Breast epithelium (tissue), 4 donors: Measurements from ENCODE around the gene NRXN3. TPM values are rescaled to one million over a fixed set of nuclear protein-coding genes. Genes with fewer than 3 reads are reported as not detected.

Experiments used
- DNase-seq, 2 donors: peaks; one replicate each; pipeline ENCODE4 v3.0.0-alpha.2; 2019; ENCODE audit warnings: low spot score in 2 of 2
- H3K27ac ChIP-seq, 2 donors: fragments of 200-600 bp; sonication (generic) in 1 of 2; one replicate each; pipeline ENCODE4 v1.5.1; 2016 to 2019; ENCODE audit warnings: mild to moderate bottlenecking in 1 of 2
- H3K27me3 ChIP-seq, 2 donors: fragments of 200-600 bp; sonication (generic) in 1 of 2; one replicate each; pipeline versions ENCODE4 v1.5.1 to v1.6.0; 2017 to 2019; ENCODE audit warnings: control low read depth in 1 of 2, mild to moderate bottlenecking in 1 of 2
- H3K36me3 ChIP-seq: fragments of 200-600 bp; one replicate; pipeline ENCODE4 v1.5.1; 2019
- H3K4me1 ChIP-seq, 2 donors: fragments of 200-600 bp; sonication (generic); one replicate each; pipeline ENCODE4 v1.5.1; 2016 to 2019; ENCODE audit warnings: control low read depth in 1 of 2
- H3K4me3 ChIP-seq, 3 donors: fragments of 200-600 bp; sonication (generic); 1 replicate in 2 of 3; 2 replicates in 1 of 3; pipeline ENCODE4 v1.5.1; 2016 to 2019; ENCODE audit warnings: mild to moderate bottlenecking in 3 of 3, moderate library complexity in 2 of 3
- H3K9me3 ChIP-seq, 2 donors: fragments of 200-600 bp; sonication (generic) in 1 of 2; one replicate each; pipeline ENCODE4 v1.5.1; 2016 to 2019; ENCODE audit warnings: control low read depth in 1 of 2
- POLR2A ChIP-seq: fragments of 450-650 bp; IDR thresholded peaks from one replicate; pipeline ENCODE4 v1.6.1; 2016; ENCODE audit warnings: antibody characterized with exemption, mild to moderate bottlenecking, moderate library complexity
- POLR2AphosphoS5 ChIP-seq, 3 donors: sonication (generic); formaldehyde crosslinking; IDR thresholded peaks; one replicate each; pipeline ENCODE4 v1.6.1; 2017; ENCODE audit warnings: antibody characterized with exemption in 3 of 3
- intact Hi-C: fragments of 100-400 bp; cut with DNase I; formaldehyde crosslinking; loops from one replicate; pipeline ENCODE4 v1.15.1; 2023; ENCODE audit warnings: low total_unique reads
- total RNA-seq, 3 donors: library from RNA; depleted of rRNA; stranded (reverse); fragments of >200 nt; gene quantifications; one replicate each; pipeline ENCODE4 v1.1.0, GENCODE V29; 2016
- TF ChIP-seq, protein P1 (sequence below), 3 donors: fragments of 450-650 bp; IDR thresholded peaks; one replicate each; pipeline ENCODE4 v1.5.1; 2016 to 2017; ENCODE audit warnings: antibody characterized with exemption in 3 of 3, mild to moderate bottlenecking in 3 of 3, moderate library complexity in 3 of 3

The NRXN3 gene
- total RNA-seq, 3 donors from 2014 or later, result 2.9 to 3.6 (median 3.5) TPM

DNA sequence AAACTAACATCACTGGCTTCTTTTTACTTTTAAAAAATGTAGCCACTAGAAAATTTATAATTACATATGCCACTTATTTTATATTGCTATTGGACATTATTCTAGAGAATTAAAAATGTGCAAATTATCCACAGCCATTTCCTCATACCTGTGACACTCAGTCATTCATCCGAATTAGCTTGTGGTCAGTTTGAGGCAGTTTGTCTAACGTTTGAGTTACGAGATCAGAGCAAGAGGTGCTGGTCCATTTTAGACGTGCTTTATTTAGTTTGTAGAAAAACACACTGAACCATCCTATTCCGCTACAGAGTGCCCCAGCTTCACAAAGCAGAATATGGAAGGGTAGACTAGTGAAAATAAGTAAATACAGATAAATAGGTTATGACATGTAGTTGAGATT is 513.0 kb downstream of the NRXN3 start:
- DNase-seq, result no peak
- Histone ChIP-seq H3K27ac (no peak overlapping the region), H3K4me3 (no peak overlapping the region), H3K27me3 (no peaks in the 10 kb centered on the region), H3K36me3 (no peaks in the 10 kb centered on the region), H3K9me3 (no peaks in the 10 kb centered on the region), H3K4me1 (no peaks in the 10 kb centered on the region)
- intact Hi-C loops, result no loop called here
- TF ChIP-seq, protein P1, sequence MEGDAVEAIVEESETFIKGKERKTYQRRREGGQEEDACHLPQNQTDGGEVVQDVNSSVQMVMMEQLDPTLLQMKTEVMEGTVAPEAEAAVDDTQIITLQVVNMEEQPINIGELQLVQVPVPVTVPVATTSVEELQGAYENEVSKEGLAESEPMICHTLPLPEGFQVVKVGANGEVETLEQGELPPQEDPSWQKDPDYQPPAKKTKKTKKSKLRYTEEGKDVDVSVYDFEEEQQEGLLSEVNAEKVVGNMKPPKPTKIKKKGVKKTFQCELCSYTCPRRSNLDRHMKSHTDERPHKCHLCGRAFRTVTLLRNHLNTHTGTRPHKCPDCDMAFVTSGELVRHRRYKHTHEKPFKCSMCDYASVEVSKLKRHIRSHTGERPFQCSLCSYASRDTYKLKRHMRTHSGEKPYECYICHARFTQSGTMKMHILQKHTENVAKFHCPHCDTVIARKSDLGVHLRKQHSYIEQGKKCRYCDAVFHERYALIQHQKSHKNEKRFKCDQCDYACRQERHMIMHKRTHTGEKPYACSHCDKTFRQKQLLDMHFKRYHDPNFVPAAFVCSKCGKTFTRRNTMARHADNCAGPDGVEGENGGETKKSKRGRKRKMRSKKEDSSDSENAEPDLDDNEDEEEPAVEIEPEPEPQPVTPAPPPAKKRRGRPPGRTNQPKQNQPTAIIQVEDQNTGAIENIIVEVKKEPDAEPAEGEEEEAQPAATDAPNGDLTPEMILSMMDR (IDR thresholded peaks at IDR 0.05), result no peak
- TF ChIP-seq POLR2A (no peak), POLR2AphosphoS5 (IDR thresholded peaks at IDR 0.05) (no peak)

- Histone ChIP-seq H3K4me3 (no peak overlapping the region), H3K9me3 (no peaks in the 10 kb centered on the region), H3K4me1 (no peaks in the 10 kb centered on the region), H3K27me3 (no peaks in the 10 kb centered on the region), H3K36me3 (no peaks in the 10 kb centered on the region), H3K27ac (no peak overlapping the region)
- TF ChIP-seq, protein P1 (IDR thresholded peaks at IDR 0.05), result no peak
- no peak for TF ChIP-seq POLR2AphosphoS5 (IDR thresholded peaks at IDR 0.05)
- TF ChIP-seq POLR2A, result no peak
- intact Hi-C loops, result no loop called here
- no peak for DNase-seq
Measured at GRCh38 chr14:78683981-78684380, 513.8 kb downstream of the NRXN3 start.

DNA sequence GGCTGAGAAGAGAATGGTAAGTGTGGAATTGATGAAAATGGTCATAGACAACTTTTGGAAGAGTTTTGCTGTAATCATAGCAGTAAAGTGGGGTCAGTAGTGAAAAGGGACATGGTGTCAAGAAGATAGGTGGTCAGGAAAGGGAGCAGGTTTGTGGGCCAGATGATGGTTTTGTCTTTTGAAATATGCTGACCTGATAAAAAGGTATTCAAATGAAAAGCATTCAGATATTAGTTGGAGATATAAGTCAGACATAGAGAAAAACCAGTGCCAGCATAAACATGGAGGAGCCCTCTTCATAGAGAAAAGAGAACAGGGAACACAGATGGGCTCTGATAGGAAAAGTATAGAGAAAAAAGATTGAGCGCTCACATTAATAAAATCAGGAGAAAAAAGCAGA is 518.3 kb downstream of the NRXN3 start:
- TF ChIP-seq POLR2A, result no peak
- TF ChIP-seq, protein P1 (IDR thresholded peaks at IDR 0.05), result no peak
- no peak for TF ChIP-seq POLR2AphosphoS5 (IDR thresholded peaks at IDR 0.05)
- H3K9me3 ChIP-seq, result no peaks in the 10 kb centered on the region
- no peaks in the 10 kb centered on the region for H3K27me3 ChIP-seq
- H3K27ac ChIP-seq, result no peak overlapping the region
- H3K4me3 ChIP-seq, result no peak overlapping the region
- DNase-seq, result no peak
- H3K4me1 ChIP-seq, result no peaks in the 10 kb centered on the region
- no peaks in the 10 kb centered on the region for H3K36me3 ChIP-seq
- intact Hi-C loops, result no loop called here

GRCh38 chr14:78690836-78691235 is 520.7 kb downstream of the NRXN3 start:
- Histone ChIP-seq H3K9me3 (no peaks in the 10 kb centered on the region), H3K36me3 (no peaks in the 10 kb centered on the region), H3K27ac (no peak overlapping the region), H3K4me1 (no peaks in the 10 kb centered on the region), H3K27me3 (no peaks in the 10 kb centered on the region), H3K4me3 (no peak overlapping the region)
- no peak for DNase-seq
- TF ChIP-seq, protein P1 (IDR thresholded peaks at IDR 0.05), result no peak
- TF ChIP-seq POLR2AphosphoS5 (IDR thresholded peaks at IDR 0.05) (no peak), POLR2A (no peak)
- intact Hi-C loops, result no loop called here

- no peak overlapping the region for H3K4me3 ChIP-seq
- no peaks in the 10 kb centered on the region for H3K27me3 ChIP-seq
- H3K36me3 ChIP-seq, result no peaks in the 10 kb centered on the region
- no peak overlapping the region for H3K27ac ChIP-seq
- DNase-seq, result no peak
- no peaks in the 10 kb centered on the region for H3K4me1 ChIP-seq
- intact Hi-C loops, result no loop called here
- no peaks in the 10 kb centered on the region for H3K9me3 ChIP-seq
- TF ChIP-seq POLR2AphosphoS5 (IDR thresholded peaks at IDR 0.05), result no peak
- TF ChIP-seq, protein P1 (IDR thresholded peaks at IDR 0.05), result peak in 1 of 3 donors; percentile 19
Measured at GRCh38 chr14:78697341-78697740, 527.2 kb downstream of the NRXN3 start.
